ENCODE data around the gene ZBTB7C. TPM values are rescaled to one million over a fixed set of nuclear protein-coding genes. Genes with fewer than 3 reads are reported as not detected.

Gene ZBTB7C
- total and polyA plus RNA-seq, 4 donors, result 0.19 to 1.1 (median 0.45) TPM

DNA sequence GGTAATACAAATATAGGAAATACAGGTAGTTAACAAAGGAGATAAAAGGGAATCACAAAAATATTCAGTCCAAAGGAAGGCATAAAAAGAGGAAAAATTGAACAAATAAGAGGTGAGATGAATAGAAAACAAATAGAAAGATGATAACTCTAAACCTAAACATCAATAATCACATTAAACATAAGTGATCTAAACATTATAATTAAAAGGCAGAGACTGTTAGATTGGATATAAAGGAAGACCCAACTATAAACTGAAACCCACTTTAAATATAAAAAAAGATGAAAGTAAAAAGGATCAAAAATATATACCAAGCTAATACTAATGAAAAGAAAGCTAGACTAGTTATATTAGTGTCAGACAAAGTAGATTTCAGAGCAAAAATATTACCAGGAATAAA lies 152.3 kb downstream of the ZBTB7C start:
- Histone ChIP-seq H3K36me3 (ENCODE audit: control insufficient read depth in 4 of 4, insufficient read depth in 3 of 4, low read depth in 1 of 4, low read length in 3 of 4) (no peaks in the 10 kb centered on the region), H3K9me3 (ENCODE audit: control insufficient read depth in 4 of 4, low read length in 3 of 4) (peaks cover 0 to 1% (median 0%) of the 10 kb centered on the region in 4 donors), H3K4me1 (ENCODE audit: control insufficient read depth in 4 of 4, insufficient read depth in 4 of 4, low read length in 3 of 4) (no peaks in the 10 kb centered on the region), H3K9ac (ENCODE audit: low read depth in 1 of 2, low read length in 2 of 2) (no peak overlapping the region), H3K27me3 (ENCODE audit: control insufficient read depth in 4 of 4, insufficient read depth in 4 of 4, low read length in 3 of 4) (no peaks in the 10 kb centered on the region), H3K27ac (ENCODE audit: low read depth in 1 of 2, low read length in 2 of 2) (no peak overlapping the region), H3K4me3 (ENCODE audit: low read depth in 1 of 3, low read length in 3 of 3) (no peak overlapping the region)
- no peak for DNase-seq (ENCODE audit: low spot score)
- no peak for TF ChIP-seq GABPA (IDR thresholded peaks at IDR 0.05 in 1 of 2, conservative IDR thresholded peaks at IDR 0.05 in 1 of 2)
- no peak for TF ChIP-seq EGR1 (IDR thresholded peaks at IDR 0.05; ENCODE audit: low read depth in 2 of 2)
- TF ChIP-seq SP1 (IDR thresholded peaks at IDR 0.05), result no peak
- TF ChIP-seq, protein P1, sequence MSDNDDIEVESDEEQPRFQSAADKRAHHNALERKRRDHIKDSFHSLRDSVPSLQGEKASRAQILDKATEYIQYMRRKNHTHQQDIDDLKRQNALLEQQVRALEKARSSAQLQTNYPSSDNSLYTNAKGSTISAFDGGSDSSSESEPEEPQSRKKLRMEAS (IDR thresholded peaks at IDR 0.05), result no peak
- TF ChIP-seq FOXA2 (IDR thresholded peaks at IDR 0.05), result no peak
- no peak for TF ChIP-seq YY1 (IDR thresholded peaks at IDR 0.05)
- TF ChIP-seq, protein P2, sequence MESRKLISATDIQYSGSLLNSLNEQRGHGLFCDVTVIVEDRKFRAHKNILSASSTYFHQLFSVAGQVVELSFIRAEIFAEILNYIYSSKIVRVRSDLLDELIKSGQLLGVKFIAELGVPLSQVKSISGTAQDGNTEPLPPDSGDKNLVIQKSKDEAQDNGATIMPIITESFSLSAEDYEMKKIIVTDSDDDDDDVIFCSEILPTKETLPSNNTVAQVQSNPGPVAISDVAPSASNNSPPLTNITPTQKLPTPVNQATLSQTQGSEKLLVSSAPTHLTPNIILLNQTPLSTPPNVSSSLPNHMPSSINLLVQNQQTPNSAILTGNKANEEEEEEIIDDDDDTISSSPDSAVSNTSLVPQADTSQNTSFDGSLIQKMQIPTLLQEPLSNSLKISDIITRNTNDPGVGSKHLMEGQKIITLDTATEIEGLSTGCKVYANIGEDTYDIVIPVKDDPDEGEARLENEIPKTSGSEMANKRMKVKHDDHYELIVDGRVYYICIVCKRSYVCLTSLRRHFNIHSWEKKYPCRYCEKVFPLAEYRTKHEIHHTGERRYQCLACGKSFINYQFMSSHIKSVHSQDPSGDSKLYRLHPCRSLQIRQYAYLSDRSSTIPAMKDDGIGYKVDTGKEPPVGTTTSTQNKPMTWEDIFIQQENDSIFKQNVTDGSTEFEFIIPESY (IDR thresholded peaks at IDR 0.05), result no peak
- no peak for TF ChIP-seq JUND (IDR thresholded peaks at IDR 0.05)
- TF ChIP-seq RAD21 (IDR thresholded peaks at IDR 0.05), result no peak
- TF ChIP-seq HNF4G (IDR thresholded peaks at IDR 0.05), result no peak
- TF ChIP-seq, protein P3, sequence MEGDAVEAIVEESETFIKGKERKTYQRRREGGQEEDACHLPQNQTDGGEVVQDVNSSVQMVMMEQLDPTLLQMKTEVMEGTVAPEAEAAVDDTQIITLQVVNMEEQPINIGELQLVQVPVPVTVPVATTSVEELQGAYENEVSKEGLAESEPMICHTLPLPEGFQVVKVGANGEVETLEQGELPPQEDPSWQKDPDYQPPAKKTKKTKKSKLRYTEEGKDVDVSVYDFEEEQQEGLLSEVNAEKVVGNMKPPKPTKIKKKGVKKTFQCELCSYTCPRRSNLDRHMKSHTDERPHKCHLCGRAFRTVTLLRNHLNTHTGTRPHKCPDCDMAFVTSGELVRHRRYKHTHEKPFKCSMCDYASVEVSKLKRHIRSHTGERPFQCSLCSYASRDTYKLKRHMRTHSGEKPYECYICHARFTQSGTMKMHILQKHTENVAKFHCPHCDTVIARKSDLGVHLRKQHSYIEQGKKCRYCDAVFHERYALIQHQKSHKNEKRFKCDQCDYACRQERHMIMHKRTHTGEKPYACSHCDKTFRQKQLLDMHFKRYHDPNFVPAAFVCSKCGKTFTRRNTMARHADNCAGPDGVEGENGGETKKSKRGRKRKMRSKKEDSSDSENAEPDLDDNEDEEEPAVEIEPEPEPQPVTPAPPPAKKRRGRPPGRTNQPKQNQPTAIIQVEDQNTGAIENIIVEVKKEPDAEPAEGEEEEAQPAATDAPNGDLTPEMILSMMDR (IDR thresholded peaks at IDR 0.05; ENCODE audit: low read depth, low read length, missing input control), result no peak
- TF ChIP-seq, protein P4, sequence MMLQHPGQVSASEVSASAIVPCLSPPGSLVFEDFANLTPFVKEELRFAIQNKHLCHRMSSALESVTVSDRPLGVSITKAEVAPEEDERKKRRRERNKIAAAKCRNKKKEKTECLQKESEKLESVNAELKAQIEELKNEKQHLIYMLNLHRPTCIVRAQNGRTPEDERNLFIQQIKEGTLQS (IDR thresholded peaks at IDR 0.05), result no peak
- TF ChIP-seq TAF1 (conservative IDR thresholded peaks at IDR 0.05), result no peak

DNA sequence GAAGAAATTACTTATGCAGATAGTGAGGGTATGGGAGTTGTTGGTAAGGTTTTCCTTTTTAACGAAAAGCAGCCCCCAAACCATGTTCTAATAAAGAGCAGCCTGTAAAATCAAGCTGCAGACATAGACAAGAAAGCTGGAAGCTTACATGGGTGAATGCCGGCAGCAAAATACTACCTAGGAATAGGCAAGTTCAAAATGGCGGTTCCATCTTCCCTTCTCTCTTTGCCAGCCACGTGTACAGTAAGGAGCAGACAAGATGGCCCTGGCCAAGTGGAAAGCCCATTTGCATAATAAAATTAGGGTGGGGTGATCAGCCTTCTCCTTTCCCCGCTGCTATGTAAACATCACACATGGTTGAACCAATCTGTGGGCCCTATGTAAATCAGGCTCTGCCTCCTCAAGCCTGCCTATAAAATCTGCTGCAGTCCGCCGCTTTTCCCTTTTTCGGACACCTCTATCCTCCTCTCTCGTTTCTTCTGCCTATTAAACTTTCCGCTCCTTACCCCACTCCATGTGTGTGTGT lies 155.0 kb downstream of the ZBTB7C start:
- Histone ChIP-seq H3K27me3 (ENCODE audit: control insufficient read depth in 4 of 4, insufficient read depth in 4 of 4, low read length in 3 of 4) (no peaks in the 10 kb centered on the region), H3K9me3 (ENCODE audit: control insufficient read depth in 4 of 4, low read length in 3 of 4) (peaks cover 0 to 1% (median 0%) of the 10 kb centered on the region in 4 donors), H3K27ac (ENCODE audit: low read depth in 1 of 2, low read length in 2 of 2) (no peak overlapping the region), H3K36me3 (ENCODE audit: control insufficient read depth in 4 of 4, insufficient read depth in 3 of 4, low read depth in 1 of 4, low read length in 3 of 4) (no peaks in the 10 kb centered on the region), H3K4me3 (ENCODE audit: low read depth in 1 of 3, low read length in 3 of 3) (no peak overlapping the region), H3K9ac (ENCODE audit: low read depth in 1 of 2, low read length in 2 of 2) (no peak overlapping the region), H3K4me1 (ENCODE audit: control insufficient read depth in 4 of 4, insufficient read depth in 4 of 4, low read length in 3 of 4) (no peaks in the 10 kb centered on the region)
- TF ChIP-seq, protein P5, sequence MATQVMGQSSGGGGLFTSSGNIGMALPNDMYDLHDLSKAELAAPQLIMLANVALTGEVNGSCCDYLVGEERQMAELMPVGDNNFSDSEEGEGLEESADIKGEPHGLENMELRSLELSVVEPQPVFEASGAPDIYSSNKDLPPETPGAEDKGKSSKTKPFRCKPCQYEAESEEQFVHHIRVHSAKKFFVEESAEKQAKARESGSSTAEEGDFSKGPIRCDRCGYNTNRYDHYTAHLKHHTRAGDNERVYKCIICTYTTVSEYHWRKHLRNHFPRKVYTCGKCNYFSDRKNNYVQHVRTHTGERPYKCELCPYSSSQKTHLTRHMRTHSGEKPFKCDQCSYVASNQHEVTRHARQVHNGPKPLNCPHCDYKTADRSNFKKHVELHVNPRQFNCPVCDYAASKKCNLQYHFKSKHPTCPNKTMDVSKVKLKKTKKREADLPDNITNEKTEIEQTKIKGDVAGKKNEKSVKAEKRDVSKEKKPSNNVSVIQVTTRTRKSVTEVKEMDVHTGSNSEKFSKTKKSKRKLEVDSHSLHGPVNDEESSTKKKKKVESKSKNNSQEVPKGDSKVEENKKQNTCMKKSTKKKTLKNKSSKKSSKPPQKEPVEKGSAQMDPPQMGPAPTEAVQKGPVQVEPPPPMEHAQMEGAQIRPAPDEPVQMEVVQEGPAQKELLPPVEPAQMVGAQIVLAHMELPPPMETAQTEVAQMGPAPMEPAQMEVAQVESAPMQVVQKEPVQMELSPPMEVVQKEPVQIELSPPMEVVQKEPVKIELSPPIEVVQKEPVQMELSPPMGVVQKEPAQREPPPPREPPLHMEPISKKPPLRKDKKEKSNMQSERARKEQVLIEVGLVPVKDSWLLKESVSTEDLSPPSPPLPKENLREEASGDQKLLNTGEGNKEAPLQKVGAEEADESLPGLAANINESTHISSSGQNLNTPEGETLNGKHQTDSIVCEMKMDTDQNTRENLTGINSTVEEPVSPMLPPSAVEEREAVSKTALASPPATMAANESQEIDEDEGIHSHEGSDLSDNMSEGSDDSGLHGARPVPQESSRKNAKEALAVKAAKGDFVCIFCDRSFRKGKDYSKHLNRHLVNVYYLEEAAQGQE (IDR thresholded peaks at IDR 0.05), result no peak
- TF ChIP-seq GABPA (IDR thresholded peaks at IDR 0.05 in 1 of 2, conservative IDR thresholded peaks at IDR 0.05 in 1 of 2) (no peak), RAD21 (IDR thresholded peaks at IDR 0.05) (no peak), FOXA2 (IDR thresholded peaks at IDR 0.05) (no peak), YY1 (IDR thresholded peaks at IDR 0.05) (no peak), HNF4G (IDR thresholded peaks at IDR 0.05) (no peak), TAF1 (conservative IDR thresholded peaks at IDR 0.05) (no peak), HNF4A (conservative IDR thresholded peaks at IDR 0.05) (no peak), JUND (IDR thresholded peaks at IDR 0.05) (no peak)
- TF ChIP-seq, protein P4 (IDR thresholded peaks at IDR 0.05), result no peak
- TF ChIP-seq, protein P3 (IDR thresholded peaks at IDR 0.05; ENCODE audit: low read depth, low read length, missing input control), result no peak
- WGBS, result 88% methylated on average over 10 of the region's 10 CpGs
- no peak for DNase-seq (ENCODE audit: low spot score)

Measured in liver (tissue), 9 donors.